MG63 (cell line): ENCODE measurements around the gene TBC1D23. TPM values are rescaled to one million over a fixed set of nuclear protein-coding genes. Genes with fewer than 3 reads are reported as not detected.
A peak's percentile ranks its signal among the peaks of the same experiment; 100 is the strongest.
"Not testable (repeated sequence)": the region's sequence is repeated elsewhere in the genome, so short reads cannot be mapped to it uniquely, and the experiment has no call there.

ENCODE experiments used
- DNase-seq: peaks from one replicate; pipeline ENCODE4 v3.0.0-alpha.2; 2020
- H3K27me3 ChIP-seq: fragments of 250-450 bp; sonication (Bioruptor Pico); 2 replicates; pipeline ENCODE4 v1.5.1; 2020; ENCODE audit warnings: mild to moderate bottlenecking, moderate library complexity
- H3K36me3 ChIP-seq: fragments of 250-450 bp; sonication (Bioruptor Pico); 2 replicates; pipeline ENCODE4 v1.5.1; 2020; ENCODE audit warnings: mild to moderate bottlenecking, moderate library complexity
- H3K4me3 ChIP-seq: fragments of 250-450 bp; sonication (Bioruptor Pico); 2 replicates; pipeline ENCODE4 v1.5.1; 2020; ENCODE audit warnings: mild to moderate bottlenecking, moderate library complexity
- H3K9me3 ChIP-seq: fragments of 250-450 bp; sonication (Bioruptor Pico); 2 replicates; pipeline ENCODE4 v1.5.1; 2020; ENCODE audit warnings: mild to moderate bottlenecking, moderate library complexity
- total RNA-seq: library from RNA; depleted of rRNA; stranded (reverse); fragments of >200 nt; shearing (Covaris generic); gene quantifications from 2 replicates; pipeline ENCODE4 v1.2.3, GENCODE V29; 2014; ENCODE audit warnings: low replicate concordance

Gene TBC1D23
- total RNA-seq, 1 experiment from 2014 or later, result 39.4 TPM

- Histone ChIP-seq H3K27me3 (no peaks in the 10 kb centered on the region), H3K4me3 (no peak overlapping the region), H3K36me3 (no peaks in the 10 kb centered on the region), H3K9me3 (no peaks in the 10 kb centered on the region)
- no peak for DNase-seq
These were observed 15.7 kb upstream of the TBC1D23 start for GRCh38 chr3:100245136-100245535.

- peak; percentile 52 for DNase-seq
- H3K4me3 ChIP-seq, result no peak overlapping the region
These were observed 14.9 kb upstream of the TBC1D23 start for GRCh38 chr3:100245927-100246326.

GRCh38 chr3:100246999-100247398 lies 13.8 kb upstream of the TBC1D23 start:
- H3K4me3 ChIP-seq, result no peak overlapping the region
- DNase-seq, result no peak

More at GRCh38 chr3:100245927-100246326, 14.9 kb upstream of the TBC1D23 start:
- H3K9me3 ChIP-seq, result no peaks in the 10 kb centered on the region
- no peaks in the 10 kb centered on the region for H3K36me3 ChIP-seq
- H3K27me3 ChIP-seq, result no peaks in the 10 kb centered on the region

GRCh38 chr3:100252001-100252400 lies 8.8 kb upstream of the TBC1D23 start:
- Histone ChIP-seq H3K9me3 (no peaks in the 10 kb centered on the region), H3K4me3 (no peak overlapping the region), H3K36me3 (no peaks in the 10 kb centered on the region), H3K27me3 (no peaks in the 10 kb centered on the region)
- DNase-seq, result no peak

More at GRCh38 chr3:100246999-100247398, 13.8 kb upstream of the TBC1D23 start:
- Histone ChIP-seq H3K9me3 (no peaks in the 10 kb centered on the region), H3K27me3 (no peaks in the 10 kb centered on the region), H3K36me3 (no peaks in the 10 kb centered on the region)

GRCh38 chr3:100254168-100254777 lies 6.5 kb upstream of the TBC1D23 start:
- Histone ChIP-seq H3K9me3 (no peaks in the 10 kb centered on the region), H3K27me3 (no peaks in the 10 kb centered on the region), H3K4me3 (no peak overlapping the region), H3K36me3 (no peaks in the 10 kb centered on the region)
- peak; percentile 48 for DNase-seq

GRCh38 chr3:100256731-100257151 lies 4.1 kb upstream of the TBC1D23 start:
- H3K36me3 ChIP-seq, result peaks cover 2% of the 10 kb centered on the region; the same call in 1 of the 2 replicates
- H3K27me3 ChIP-seq, result no peaks in the 10 kb centered on the region
- H3K9me3 ChIP-seq, result no peaks in the 10 kb centered on the region
- no peak for DNase-seq
- H3K4me3 ChIP-seq, result no peak overlapping the region

GRCh38 chr3:100257586-100257985 lies 3.2 kb upstream of the TBC1D23 start:
- peak; percentile 79 for DNase-seq
- no peaks in the 10 kb centered on the region for H3K27me3 ChIP-seq
- H3K36me3 ChIP-seq, result peaks cover 2% of the 10 kb centered on the region; the same call in 1 of the 2 replicates
- H3K9me3 ChIP-seq, result no peaks in the 10 kb centered on the region
- no peak overlapping the region for H3K4me3 ChIP-seq

- no peaks in the 10 kb centered on the region for H3K27me3 ChIP-seq
- peaks cover 2% of the 10 kb centered on the region; the same call in 1 of the 2 replicates for H3K36me3 ChIP-seq
- no peak for DNase-seq
- peak overlapping the region; percentile 91 for H3K4me3 ChIP-seq
- H3K9me3 ChIP-seq, result no peaks in the 10 kb centered on the region
These were observed 609 bp upstream of the TBC1D23 start for GRCh38 chr3:100260081-100260684.

GRCh38 chr3:100261485-100261903 lies 702 bp downstream of the TBC1D23 start:
- Histone ChIP-seq H3K36me3 (peaks cover 2% of the 10 kb centered on the region; the same call in 1 of the 2 replicates), H3K4me3 (peak overlapping the region; percentile 91), H3K9me3 (no peaks in the 10 kb centered on the region), H3K27me3 (no peaks in the 10 kb centered on the region)
- DNase-seq, result no peak

GRCh38 chr3:100262925-100263324 lies 2.1 kb downstream of the TBC1D23 start:
- DNase-seq, H3K36me3 ChIP-seq, H3K27me3 ChIP-seq, H3K4me3 ChIP-seq, H3K9me3 ChIP-seq: not testable (repeated sequence)

GRCh38 chr3:100263583-100263982 lies 2.8 kb downstream of the TBC1D23 start:
- 0 out of 2 replicates have a peak overlapping the region, but pooled peaks have one; percentile 1 for H3K4me3 ChIP-seq
- DNase-seq, result no peak

GRCh38 chr3:100264242-100264641 lies 3.5 kb downstream of the TBC1D23 start:
- H3K4me3 ChIP-seq, result no peak overlapping the region; the same call in 1 of the 2 replicates
- no peak for DNase-seq

More at GRCh38 chr3:100263583-100263982, 2.8 kb downstream of the TBC1D23 start:
- Histone ChIP-seq H3K27me3 (no peaks in the 10 kb centered on the region), H3K36me3 (peaks cover 2% of the 10 kb centered on the region; the same call in 1 of the 2 replicates), H3K9me3 (no peaks in the 10 kb centered on the region)

GRCh38 chr3:100265016-100265415 lies 4.2 kb downstream of the TBC1D23 start:
- Histone ChIP-seq H3K36me3 (peaks cover 2% of the 10 kb centered on the region; the same call in 1 of the 2 replicates), H3K4me3 (no peak overlapping the region), H3K27me3 (no peaks in the 10 kb centered on the region), H3K9me3 (no peaks in the 10 kb centered on the region)
- no peak for DNase-seq

More at GRCh38 chr3:100264242-100264641, 3.5 kb downstream of the TBC1D23 start:
- Histone ChIP-seq H3K36me3 (peaks cover 2% of the 10 kb centered on the region; the same call in 1 of the 2 replicates), H3K27me3 (no peaks in the 10 kb centered on the region), H3K9me3 (no peaks in the 10 kb centered on the region)

GRCh38 chr3:100266531-100266930 lies 5.7 kb downstream of the TBC1D23 start:
- DNase-seq, result no peak
- Histone ChIP-seq H3K9me3 (no peaks in the 10 kb centered on the region), H3K27me3 (no peaks in the 10 kb centered on the region), H3K36me3 (no peaks in the 10 kb centered on the region), H3K4me3 (no peak overlapping the region)

- Histone ChIP-seq H3K36me3 (no peaks in the 10 kb centered on the region), H3K4me3 (no peak overlapping the region), H3K9me3 (no peaks in the 10 kb centered on the region), H3K27me3 (no peaks in the 10 kb centered on the region)
- DNase-seq, result no peak
These were observed 7.4 kb downstream of the TBC1D23 start for GRCh38 chr3:100268156-100268555.

GRCh38 chr3:100269001-100269400 lies 8.2 kb downstream of the TBC1D23 start:
- no peaks in the 10 kb centered on the region for H3K9me3 ChIP-seq
- no peak overlapping the region for H3K4me3 ChIP-seq
- DNase-seq, result no peak
- H3K27me3 ChIP-seq, result no peaks in the 10 kb centered on the region
- H3K36me3 ChIP-seq, result no peaks in the 10 kb centered on the region

GRCh38 chr3:100269410-100270214 lies 8.8 kb downstream of the TBC1D23 start:
- Histone ChIP-seq H3K9me3 (no peaks in the 10 kb centered on the region), H3K36me3 (no peaks in the 10 kb centered on the region), H3K4me3 (no peak overlapping the region), H3K27me3 (no peaks in the 10 kb centered on the region)
- DNase-seq, result peak; percentile 79
